ENCODE measurements around the gene NAALADL2.

Gene NAALADL2

GRCh38 chr3:175215833-175216232 is 356.7 kb downstream of the NAALADL2 start:
- no peak for DNase-seq

- DNase-seq: no peak
Observed at GRCh38 chr3:175222356-175222755, 363.2 kb downstream of the NAALADL2 start.

- DNase-seq: no peak
Observed at GRCh38 chr3:175224051-175224450, 364.9 kb downstream of the NAALADL2 start.

- no peak for DNase-seq
Observed at GRCh38 chr3:175226444-175226843, 367.3 kb downstream of the NAALADL2 start.

GRCh38 chr3:175227126-175227525 is 368.0 kb downstream of the NAALADL2 start:
- no peak for DNase-seq

GRCh38 chr3:175233957-175234940 is 375.1 kb downstream of the NAALADL2 start:
- DNase-seq: no peak

GRCh38 chr3:175238801-175239200 is 379.7 kb downstream of the NAALADL2 start:
- DNase-seq: no peak

GRCh38 chr3:175240921-175241320 is 381.8 kb downstream of the NAALADL2 start:
- DNase-seq: no peak

- DNase-seq: no peak
Observed at GRCh38 chr3:175242243-175242642, 383.1 kb downstream of the NAALADL2 start.

GRCh38 chr3:175246234-175246633 is 387.1 kb downstream of the NAALADL2 start:
- DNase-seq: no peak

- no peak for DNase-seq
Observed at GRCh38 chr3:175246766-175247165, 387.6 kb downstream of the NAALADL2 start.

- DNase-seq: no peak
Observed at GRCh38 chr3:175247629-175248028, 388.5 kb downstream of the NAALADL2 start.

- no peak for DNase-seq
Observed at GRCh38 chr3:175248832-175249231, 389.7 kb downstream of the NAALADL2 start.

GRCh38 chr3:175255698-175256097 is 396.6 kb downstream of the NAALADL2 start:
- DNase-seq: no peak

- DNase-seq: no peak
Observed at GRCh38 chr3:175257123-175257522, 398.0 kb downstream of the NAALADL2 start.

- DNase-seq: no peak
Observed at GRCh38 chr3:175258763-175259162, 399.6 kb downstream of the NAALADL2 start.

GRCh38 chr3:175260145-175260794 is 401.1 kb downstream of the NAALADL2 start:
- no peak for DNase-seq

- no peak for DNase-seq
Observed at GRCh38 chr3:175266478-175266877, 407.3 kb downstream of the NAALADL2 start.

- DNase-seq: no peak
Observed at GRCh38 chr3:175267121-175267531, 408.0 kb downstream of the NAALADL2 start.

- DNase-seq: no peak
Observed at GRCh38 chr3:175267561-175267960, 408.4 kb downstream of the NAALADL2 start.

- DNase-seq: no peak
Observed at GRCh38 chr3:175269394-175269793, 410.3 kb downstream of the NAALADL2 start.

- DNase-seq: no peak
Observed at GRCh38 chr3:175270198-175270837, 411.2 kb downstream of the NAALADL2 start.

- no peak for DNase-seq
Observed at GRCh38 chr3:175270866-175271265, 411.7 kb downstream of the NAALADL2 start.
